Activated naive CD4-positive, alpha-beta T cell treated with anti-CD3 and anti-CD28 coated beads, Interleukin-2, amount 50 U/mL, for 72 hours (primary cell): ENCODE measurements around the gene NISCH. TPM values are rescaled to one million over a fixed set of nuclear protein-coding genes. Genes with fewer than 3 reads are reported as not detected.

Experiments
- ATAC-seq, 2 donors: fragments of 150-1000 bp; cut with Tn5 transposase; 2 replicates each; pipeline ENCODE4 v1.10.0; 2021; ENCODE audit warnings: mild to moderate bottlenecking in 2 of 2, moderate library complexity in 2 of 2
- DNase-seq, 2 donors: peaks; one replicate each; pipeline ENCODE4 v3.0.0; 2021 to 2022; ENCODE audit warnings: low spot score in 2 of 2
- H3K27ac Mint-ChIP-seq, 2 donors: one replicate each; pipeline ENCODE4 v1.8.0; 2022; ENCODE audit warnings: mild to moderate bottlenecking in 2 of 2, mixed read lengths in 2 of 2
- H3K36me3 Mint-ChIP-seq, 2 donors: one replicate each; pipeline ENCODE4 v1.8.0; 2022; ENCODE audit warnings: mixed read lengths in 2 of 2
- H3K9me3 Mint-ChIP-seq, 2 donors: one replicate each; pipeline ENCODE4 v1.8.0; 2022; ENCODE audit warnings: mixed read lengths in 2 of 2
- total RNA-seq, 2 donors: library from RNA; stranded (reverse); gene quantifications; one replicate each; pipeline ENCODE4 v1.2.3, GENCODE V29; 2022

The NISCH gene
- total RNA-seq, result 100 to 1,000 TPM in 1 of 2 donors, 10 to 100 TPM in 1; 79.7 to 105 TPM

DNA sequence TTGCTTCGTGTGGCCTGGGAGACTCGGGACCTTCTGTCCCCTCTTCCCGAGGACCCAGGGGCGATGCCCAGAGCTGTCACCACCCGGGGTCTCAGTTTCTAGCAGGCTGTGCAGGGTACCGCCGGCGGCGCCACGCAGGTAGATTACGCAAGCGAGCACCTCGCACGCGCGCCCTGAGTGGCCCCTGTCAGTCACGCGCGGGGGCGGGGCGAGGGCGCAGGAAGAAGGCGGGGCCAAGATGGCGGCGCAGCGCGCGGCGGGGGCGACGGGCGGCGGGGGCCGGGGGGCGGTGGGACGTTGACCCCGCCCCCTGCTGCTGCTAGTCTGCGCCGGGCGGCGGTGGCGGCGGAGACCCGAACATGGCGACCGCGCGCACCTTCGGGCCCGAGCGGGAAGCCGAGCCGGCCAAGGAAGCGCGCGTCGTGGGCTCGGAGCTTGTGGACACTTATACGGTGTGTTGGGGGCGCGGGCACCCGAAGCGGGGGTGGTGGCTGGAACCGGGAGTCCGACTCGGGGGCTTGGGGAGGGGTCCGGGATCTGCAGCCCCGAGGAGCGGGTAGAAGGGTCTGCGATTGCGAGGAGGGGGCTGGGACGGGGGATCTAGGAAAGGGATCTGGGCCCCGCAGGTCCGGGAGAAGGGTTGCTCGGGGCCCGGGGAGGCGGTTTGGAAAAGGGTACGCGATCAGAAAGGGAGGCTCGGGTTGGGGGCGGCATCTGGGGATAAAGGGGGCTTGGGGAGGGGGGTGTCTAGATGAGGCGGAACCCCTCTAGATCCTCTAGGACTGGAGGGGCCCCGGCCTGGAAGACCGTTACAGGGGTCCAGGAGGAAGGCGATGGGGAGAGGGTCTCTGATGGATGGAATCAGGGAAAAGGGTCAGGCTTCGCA is at the start of gene NISCH:
NISCH (plus strand) TSS at position 322 of the 886 bp plus-strand sequence; CDS start at position 360, 38 bp downstream.
- H3K36me3 Mint-ChIP-seq, result peaks cover 18 to 31% of the 10 kb centered on the region in 2 donors
- no peaks in the 10 kb centered on the region for H3K9me3 Mint-ChIP-seq
- ATAC-seq (peak; percentile 94 to 95), DNase-seq (peak; percentile 92 to 99)
- H3K27ac Mint-ChIP-seq, result peak within 1 kb of the TSS; percentile 98 to 99

DNA sequence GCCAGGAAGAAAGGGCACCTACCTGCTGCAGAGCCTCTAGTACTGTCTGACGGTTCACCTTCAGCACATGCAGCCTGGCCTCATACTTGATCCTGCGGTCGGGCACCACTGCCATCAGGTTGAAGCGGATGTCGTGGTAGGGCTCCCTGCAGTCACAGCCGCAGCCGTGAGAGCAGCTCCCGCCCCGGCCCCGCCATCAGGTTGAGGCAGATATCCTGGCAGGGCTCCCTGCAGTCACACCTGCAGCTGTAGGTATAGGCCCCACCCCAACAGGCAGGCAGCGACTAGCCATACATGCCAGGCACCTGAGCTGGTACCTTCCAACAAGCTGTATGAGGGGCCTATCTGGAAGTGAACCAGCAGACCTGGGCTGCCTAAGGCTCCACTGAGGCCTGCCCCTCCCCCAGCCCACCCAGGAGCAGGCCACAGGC is 49.2 kb upstream of the NISCH start:
- Mint-ChIP-seq H3K36me3 (peaks cover 15 to 40% of the 10 kb centered on the region in 2 donors), H3K27ac (no peak overlapping the region), H3K9me3 (no peaks in the 10 kb centered on the region)
- ATAC-seq (no peak), DNase-seq (no peak)

DNA sequence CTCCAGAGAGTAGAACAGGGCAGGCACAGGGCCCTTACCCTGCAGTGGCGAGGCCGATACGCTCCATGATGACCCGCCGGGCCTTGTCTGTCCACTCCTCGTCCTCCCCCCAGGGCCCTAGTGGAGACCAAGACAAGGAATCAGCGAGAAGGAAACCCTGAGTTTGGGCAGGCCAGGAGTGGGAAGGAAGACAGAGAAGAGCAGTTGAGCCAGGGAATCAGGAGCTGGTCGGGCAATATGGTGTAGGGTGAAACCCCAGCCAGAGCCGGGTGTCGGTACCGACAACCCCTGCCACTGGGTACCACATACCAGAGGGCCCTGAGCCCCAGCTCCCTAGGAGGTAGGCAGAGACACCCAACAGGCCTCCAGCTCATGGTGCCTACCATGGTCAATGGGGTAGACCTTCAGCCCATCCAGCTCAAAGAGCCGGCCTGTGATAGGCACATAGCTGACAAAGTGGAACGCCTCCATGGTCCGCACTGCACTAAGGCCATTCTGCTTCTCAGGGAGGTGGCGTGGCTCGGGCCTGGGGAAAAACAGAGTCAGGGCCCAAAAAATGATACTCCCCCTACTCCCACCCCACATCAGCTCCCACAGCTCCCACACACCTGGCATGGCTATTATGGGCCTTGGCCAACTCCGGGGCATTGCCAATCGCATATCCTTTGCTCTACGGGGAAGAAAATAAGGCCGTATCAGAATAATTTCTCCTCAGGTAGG is 48.5 kb upstream of the NISCH start:
- Mint-ChIP-seq H3K9me3 (no peaks in the 10 kb centered on the region), H3K27ac (peak overlapping the region in 1 of 2 donors; percentile 62)

DNA sequence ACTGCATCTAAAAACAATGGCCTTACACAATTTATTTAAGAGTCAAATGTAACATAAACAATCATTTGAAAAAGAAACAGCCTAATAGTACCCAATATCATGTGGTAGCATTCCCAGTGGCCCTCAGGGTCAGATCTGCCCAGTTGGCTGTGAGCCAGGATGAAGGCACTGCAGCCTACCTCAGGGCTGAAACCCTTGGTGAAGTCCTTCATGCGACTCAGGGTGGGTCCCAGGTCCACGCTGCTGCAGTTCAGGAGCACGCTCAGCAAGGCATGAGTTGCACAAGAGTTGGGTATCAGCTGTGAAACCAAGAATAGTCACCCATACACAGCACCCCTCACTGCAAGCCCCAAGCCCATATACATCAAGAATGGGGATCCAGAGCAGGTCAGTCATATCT is 47.6 kb upstream of the NISCH start:
- Mint-ChIP-seq H3K9me3 (no peaks in the 10 kb centered on the region), H3K27ac (peak overlapping the region; percentile 77 to 89), H3K36me3 (peaks cover 15 to 53% of the 10 kb centered on the region in 2 donors)
- no peak for ATAC-seq
- DNase-seq, result no peak

More for the DNA sequence above, 48.5 kb upstream of the NISCH start:
- peaks cover 15 to 47% of the 10 kb centered on the region in 2 donors for H3K36me3 Mint-ChIP-seq
- no peak for ATAC-seq
- DNase-seq, result no peak

DNA sequence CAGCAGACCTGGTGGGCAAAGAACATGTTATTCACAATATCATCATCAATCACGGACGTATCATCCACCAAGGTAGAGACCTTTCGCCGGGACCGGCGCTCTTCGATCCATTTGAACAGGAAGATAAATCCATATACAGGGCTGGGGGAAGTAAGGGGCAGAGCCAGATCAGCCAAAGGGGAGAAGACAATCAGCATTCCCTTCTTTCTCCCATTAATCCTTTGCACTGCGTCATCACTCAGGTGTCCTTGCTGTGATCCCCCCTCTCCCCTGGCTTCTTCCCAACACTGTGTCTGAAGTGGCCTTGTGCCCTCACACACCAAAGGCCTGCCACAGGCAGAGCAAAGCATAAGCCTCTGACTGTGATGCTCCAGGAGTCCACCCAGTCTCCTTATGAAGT is 46.9 kb upstream of the NISCH start:
- Mint-ChIP-seq H3K27ac (peak overlapping the region; percentile 89 to 98), H3K36me3 (peaks cover 15 to 53% of the 10 kb centered on the region in 2 donors), H3K9me3 (no peaks in the 10 kb centered on the region)
- DNase-seq (no peak), ATAC-seq (no peak)

DNA sequence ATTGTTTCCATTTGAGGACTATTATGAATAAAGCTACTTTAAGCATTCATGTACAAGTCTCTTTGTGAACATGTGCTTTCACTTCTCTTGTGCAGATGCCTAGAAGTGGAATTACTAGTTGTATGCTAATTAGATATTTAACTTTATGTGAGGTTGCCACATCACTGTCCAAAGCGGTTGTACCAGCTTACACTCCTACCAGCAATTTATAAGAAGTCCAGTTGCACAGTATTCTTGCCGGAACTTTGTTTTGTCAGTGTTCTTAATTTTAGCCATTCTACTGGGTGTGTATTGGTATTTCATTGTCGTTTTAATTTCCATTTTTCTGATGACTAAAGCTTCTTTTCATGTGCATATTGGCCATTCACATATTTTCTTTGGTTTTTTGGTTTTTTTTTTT is 39.6 kb upstream of the NISCH start:
- Mint-ChIP-seq H3K36me3 (peaks cover 0 to 17% of the 10 kb centered on the region in 2 donors), H3K27ac (no peak overlapping the region), H3K9me3 (no peaks in the 10 kb centered on the region)
- ATAC-seq (no peak), DNase-seq (no peak)

DNA sequence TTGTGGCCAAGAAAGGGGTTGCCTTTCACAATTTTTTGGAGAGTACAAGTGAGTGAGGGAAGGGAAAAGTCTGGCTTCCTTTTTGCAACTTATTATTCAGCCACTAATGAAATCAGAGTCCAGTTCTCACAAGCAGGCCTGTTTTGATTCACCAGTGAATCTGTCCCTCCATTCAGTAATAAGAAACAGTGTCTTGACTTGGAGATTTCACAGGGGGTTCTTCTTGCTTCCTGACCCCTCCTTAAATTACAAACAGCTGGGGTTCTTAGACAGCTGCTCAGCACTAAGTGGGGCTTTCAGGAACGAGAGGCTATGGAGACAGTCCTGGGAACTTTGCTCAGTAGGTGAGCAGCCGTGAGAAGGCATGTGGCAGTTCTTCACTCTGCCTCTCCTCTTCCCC is 35.0 kb upstream of the NISCH start:
- Mint-ChIP-seq H3K36me3 (no peaks in the 10 kb centered on the region), H3K27ac (peak overlapping the region in 1 of 2 donors; percentile 61), H3K9me3 (no peaks in the 10 kb centered on the region)
- ATAC-seq, result no peak
- DNase-seq, result no peak

DNA sequence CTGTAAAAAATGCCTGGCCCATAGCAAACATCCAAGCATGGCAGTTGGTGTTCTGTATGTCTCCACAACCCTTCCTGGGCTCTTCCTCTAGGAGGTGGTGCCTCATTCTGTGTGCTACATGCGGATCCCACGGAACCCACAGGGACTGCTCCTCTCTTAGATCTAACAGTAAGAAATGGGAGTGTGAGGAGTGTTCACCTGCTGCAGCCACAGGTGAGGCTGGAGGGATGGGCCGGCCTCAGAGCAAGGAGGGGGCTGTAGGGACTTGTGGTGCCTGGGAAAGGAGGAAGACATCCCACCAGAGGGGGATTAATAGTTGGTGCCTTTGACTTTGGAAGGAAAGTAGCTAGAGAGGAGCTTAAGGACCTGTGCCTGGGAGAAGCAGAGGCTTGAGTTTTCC is 32.7 kb upstream of the NISCH start:
- Mint-ChIP-seq H3K9me3 (no peaks in the 10 kb centered on the region), H3K27ac (no peak overlapping the region), H3K36me3 (no peaks in the 10 kb centered on the region)
- DNase-seq (no peak), ATAC-seq (no peak)

DNA sequence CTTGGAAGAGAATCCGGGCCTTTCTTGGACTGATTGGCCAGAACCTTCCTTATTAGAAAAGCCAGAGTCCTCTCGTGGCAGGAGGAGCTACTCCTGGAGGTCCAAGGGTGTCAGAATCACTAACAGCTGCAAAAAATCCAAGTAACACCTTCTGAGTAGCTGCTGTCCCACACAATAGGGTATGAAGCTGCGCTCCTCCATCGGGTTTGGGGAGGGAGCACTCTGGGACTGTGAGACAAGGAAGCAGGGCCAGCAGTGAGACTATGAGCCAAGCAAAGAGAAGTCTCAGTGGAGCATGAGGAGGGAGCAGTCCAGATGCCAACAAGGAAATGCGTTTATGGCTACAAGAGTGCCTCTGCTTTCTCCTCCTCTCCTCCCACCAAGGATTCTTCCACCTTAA is 32.2 kb upstream of the NISCH start:
- ATAC-seq, result no peak
- DNase-seq, result no peak
- Mint-ChIP-seq H3K27ac (no peak overlapping the region), H3K9me3 (no peaks in the 10 kb centered on the region), H3K36me3 (no peaks in the 10 kb centered on the region)

DNA sequence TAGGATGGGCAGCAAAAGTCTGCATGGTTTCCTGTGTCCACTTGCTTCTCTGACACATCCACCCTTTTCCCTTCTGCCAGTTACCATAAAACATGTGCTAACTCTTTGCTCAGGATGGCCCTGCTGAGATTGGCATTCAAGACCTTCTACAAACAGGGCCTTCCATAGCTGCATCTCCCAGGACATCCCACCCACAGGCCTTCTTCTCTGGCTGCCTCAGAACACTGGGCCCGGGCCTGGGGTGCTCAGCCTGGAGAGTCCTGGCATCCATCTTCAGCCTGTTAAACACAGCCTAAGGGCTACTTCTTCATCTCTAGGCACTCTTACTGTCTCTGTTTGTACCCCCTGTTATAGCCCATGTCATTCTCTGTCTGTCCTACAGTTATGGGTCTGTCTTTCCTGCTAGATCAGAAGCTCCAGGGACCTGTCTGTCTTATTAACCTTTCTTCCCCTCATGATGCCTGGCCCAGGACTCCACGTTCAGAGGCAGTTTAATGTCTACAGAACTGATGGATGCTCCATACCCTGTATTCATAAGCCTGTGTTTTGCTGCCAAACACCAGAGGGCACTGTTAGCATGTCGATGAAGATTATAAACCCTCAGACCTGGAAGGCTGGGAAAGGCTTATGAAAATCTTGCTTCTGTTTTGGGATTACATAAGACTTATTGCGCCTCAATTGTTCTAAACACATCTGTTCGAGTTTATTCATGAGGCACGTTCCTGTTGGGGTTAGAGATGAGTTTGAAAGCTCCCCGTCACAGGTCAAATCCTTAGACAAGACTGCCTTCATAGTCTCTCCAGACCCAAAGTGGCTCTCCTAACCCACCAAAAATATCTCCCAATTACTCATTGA is 27.0 kb upstream of the NISCH start:
- ATAC-seq, result peak; percentile 66 to 86
- peak in 1 of 2 donors; percentile 41 for DNase-seq
- H3K36me3 Mint-ChIP-seq, result no peaks in the 10 kb centered on the region
- no peaks in the 10 kb centered on the region for H3K9me3 Mint-ChIP-seq
- H3K27ac Mint-ChIP-seq, result no peak overlapping the region

DNA sequence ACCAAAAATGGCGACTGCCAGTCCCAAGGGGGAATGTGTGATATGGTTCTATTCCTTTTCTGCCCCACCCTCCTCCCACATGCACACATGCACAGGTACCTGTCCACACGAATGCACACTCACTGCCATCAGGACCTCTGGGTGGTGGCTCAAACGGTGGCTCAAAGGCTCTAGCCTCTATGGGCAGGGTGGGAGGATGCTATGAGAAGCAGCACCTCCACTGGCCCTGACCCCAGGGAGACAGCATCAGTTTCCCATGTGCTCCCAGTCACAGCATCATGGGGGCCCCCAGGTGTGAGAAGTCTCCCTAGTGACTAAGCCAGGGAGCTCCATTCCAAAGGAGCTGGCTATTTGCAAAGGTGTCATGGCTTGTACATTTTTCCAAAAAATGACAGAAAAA is 26.4 kb upstream of the NISCH start:
- Mint-ChIP-seq H3K27ac (no peak overlapping the region), H3K36me3 (no peaks in the 10 kb centered on the region), H3K9me3 (no peaks in the 10 kb centered on the region)
- ATAC-seq (peak in 1 of 2 donors; percentile 18), DNase-seq (no peak)

DNA sequence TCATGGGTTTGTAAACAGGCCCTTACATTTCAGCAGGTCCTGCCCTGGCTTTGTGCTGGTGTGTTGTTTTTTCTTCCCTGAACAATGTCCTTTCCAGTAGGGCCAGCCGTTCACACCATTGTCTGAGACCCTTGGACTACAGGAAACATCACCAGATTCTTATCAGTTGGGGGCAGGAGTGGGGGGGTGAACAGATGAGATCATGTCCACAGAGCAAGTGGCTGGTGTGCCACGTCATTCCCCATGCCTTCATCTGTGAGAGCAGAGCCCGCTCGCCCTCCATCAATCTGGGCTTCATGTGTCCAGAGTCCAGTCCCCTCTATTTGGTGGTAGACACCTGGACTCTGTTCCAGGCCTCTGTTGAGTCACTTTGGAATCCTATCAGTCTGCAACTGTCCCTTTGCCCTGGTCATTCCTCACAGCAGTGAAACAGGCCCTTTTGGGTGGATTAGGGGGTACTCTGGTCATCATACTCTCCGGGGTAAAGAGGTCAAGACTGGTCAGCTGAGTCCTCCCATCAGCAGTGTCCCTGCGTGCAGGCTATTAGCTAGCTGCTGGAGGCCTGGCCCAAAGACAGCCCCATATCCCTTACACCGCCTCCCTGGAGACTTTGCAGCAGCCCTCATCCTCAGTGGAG is 25.5 kb upstream of the NISCH start:
- H3K9me3 Mint-ChIP-seq, result no peaks in the 10 kb centered on the region
- no peaks in the 10 kb centered on the region for H3K36me3 Mint-ChIP-seq
- no peak overlapping the region for H3K27ac Mint-ChIP-seq
- DNase-seq, result no peak
- ATAC-seq, result no peak

DNA sequence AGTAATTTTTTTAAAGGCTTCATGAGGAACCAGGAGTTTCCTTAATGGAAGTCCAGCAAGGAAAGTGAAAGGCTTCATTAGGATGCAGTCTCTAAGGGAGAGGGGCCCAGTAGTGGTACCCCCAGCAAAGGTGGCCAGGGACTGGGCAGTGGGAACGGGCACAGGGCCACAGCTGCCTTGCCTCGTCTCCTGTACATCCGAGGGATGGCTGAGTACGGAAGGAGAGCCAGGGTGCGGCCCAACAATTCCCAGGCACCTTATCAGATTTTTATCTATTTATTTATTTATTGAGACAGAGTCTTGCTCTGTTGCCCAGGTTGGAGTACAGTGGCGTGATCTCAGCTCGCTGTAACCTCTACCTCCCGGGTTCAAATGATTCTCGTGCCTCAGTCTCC is 25.0 kb upstream of the NISCH start:
- Mint-ChIP-seq H3K36me3 (no peaks in the 10 kb centered on the region), H3K9me3 (no peaks in the 10 kb centered on the region), H3K27ac (no peak overlapping the region)
- ATAC-seq (no peak), DNase-seq (no peak)

DNA sequence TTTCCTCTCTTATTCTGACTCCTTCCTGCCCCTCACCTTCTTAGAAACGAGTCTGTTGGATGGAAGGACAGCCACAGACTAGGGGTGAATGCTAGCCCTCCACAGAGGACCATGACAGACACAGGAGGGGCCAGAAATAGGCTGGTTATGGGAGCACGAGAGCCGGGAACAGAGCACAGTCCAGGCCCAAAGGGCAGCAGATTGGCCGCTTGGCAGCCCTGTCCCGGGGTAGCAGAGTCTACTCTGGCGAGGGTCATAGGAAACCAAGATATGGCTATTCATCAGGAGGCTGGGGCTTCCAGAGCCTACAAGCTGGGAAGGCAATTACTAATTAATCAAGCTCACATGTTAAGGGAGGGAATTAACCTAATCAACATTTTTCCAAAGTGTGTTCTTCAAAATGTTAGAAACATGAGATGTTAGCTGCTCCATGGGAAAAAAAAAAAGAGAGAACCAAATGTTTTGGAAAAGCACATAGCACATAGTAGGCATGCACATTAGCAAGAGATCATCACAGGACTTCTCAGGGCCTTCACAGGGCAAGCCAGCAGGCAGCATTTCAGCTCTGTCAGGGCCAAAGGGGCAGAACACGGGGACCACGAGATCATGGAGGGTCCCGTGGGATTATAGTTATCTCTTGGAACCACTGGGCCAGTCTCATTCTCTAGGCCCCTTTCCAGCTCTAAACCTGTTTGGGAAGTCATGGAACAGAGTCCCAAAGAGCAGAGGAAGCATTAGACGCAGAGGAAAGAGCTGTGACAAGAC is 23.8 kb upstream of the NISCH start:
- DNase-seq (no peak), ATAC-seq (no peak)
- H3K27ac Mint-ChIP-seq, result peak overlapping the region in 1 of 2 donors; percentile 48
- H3K36me3 Mint-ChIP-seq, result no peaks in the 10 kb centered on the region
- no peaks in the 10 kb centered on the region for H3K9me3 Mint-ChIP-seq

DNA sequence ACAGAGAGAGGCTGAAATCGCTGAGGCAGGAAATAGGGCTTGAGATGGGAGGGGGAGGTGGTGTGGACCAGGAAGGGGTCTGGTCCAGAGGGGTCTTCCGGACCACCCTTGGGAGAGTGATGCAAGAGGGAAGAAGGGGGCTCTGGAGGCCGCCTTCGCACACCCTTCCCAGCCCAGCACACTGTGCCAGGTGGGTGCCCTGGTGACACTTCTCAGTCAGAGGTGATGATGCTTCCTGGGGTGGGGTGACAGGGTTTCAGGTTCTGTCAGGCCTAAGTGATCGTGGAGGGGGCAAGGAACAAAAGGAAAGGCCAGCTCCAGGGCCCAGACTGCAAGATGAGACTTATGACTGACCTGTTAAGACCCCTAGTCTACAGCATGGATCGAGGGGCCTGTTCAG is 23.2 kb upstream of the NISCH start:
- H3K27ac Mint-ChIP-seq, result peak overlapping the region in 1 of 2 donors; percentile 48
- no peak for ATAC-seq
- no peaks in the 10 kb centered on the region for H3K36me3 Mint-ChIP-seq
- DNase-seq, result no peak
- no peaks in the 10 kb centered on the region for H3K9me3 Mint-ChIP-seq
